Liver (tissue), 5 donors: ENCODE results near the gene FRG2. TPM values are rescaled to one million over a fixed set of nuclear protein-coding genes. Genes with fewer than 3 reads are reported as not detected.

Experiments used
- polyA plus RNA-seq, 2 donors: library from polyadenylated mRNA; stranded (reverse) in 1 of 2; unstranded in 1 of 2; fragments of 200-250 nt in 1 of 2; fragments of >200 nt in 1 of 2; fragmentation: Nextera tagmentation in 1 of 2; extraction: Ambion mirVana in 1 of 2; gene quantifications; one replicate each; pipeline versions ENCODE4 v1.2.1 to v1.2.3, GENCODE V29; 2013 to 2015
- small RNA-seq: library from RNA; depleted of rRNA; stranded (forward); fragments of <200 nt; gene quantifications from one replicate; pipeline ENCODE3, GENCODE V24; 2014
- total RNA-seq, 2 donors: library from RNA; depleted of rRNA; stranded (reverse); fragments of >200 nt; gene quantifications; one replicate each; pipeline ENCODE4 v1.2.3, GENCODE V29; 2014
- donor health status: healthy.
- donor health status: healthy.
- donor health status: healthy.

Gene FRG2
- total and polyA plus RNA-seq, 4 donors, result not detected

Small RNA genes lying within 50 kb of the gene (small RNA-seq; reads per million reads assigned to genes)
- gene RNA5SP174, result not detected
- not detected for gene RNA5SP175

Other genes starting within 250 kb of the FRG2 start
- 10 to 100 TPM; 11.5 to 17.3 TPM for gene FRG1, start 86.4 kb downstream of the FRG2 start, total RNA-seq
- 10 to 100 TPM; 15.5 to 19.5 TPM for gene FRG1, start 86.4 kb downstream of the FRG2 start, polyA plus RNA-seq
- gene DBET, start 37.2 kb upstream of the FRG2 start, total RNA-seq, result not detected
- not detected for gene DBET, start 37.2 kb upstream of the FRG2 start, polyA plus RNA-seq
- gene DUX4, start 146.5 kb upstream of the FRG2 start, total RNA-seq, result not detected
- not detected for gene DUX4, start 146.5 kb upstream of the FRG2 start, polyA plus RNA-seq